ENCODE results near the gene PI4KB.

The PI4KB gene

GRCh38 chr1:151346082-151346768, 19.0 kb upstream of the PI4KB start:
- DNase-seq: no peak

DNA sequence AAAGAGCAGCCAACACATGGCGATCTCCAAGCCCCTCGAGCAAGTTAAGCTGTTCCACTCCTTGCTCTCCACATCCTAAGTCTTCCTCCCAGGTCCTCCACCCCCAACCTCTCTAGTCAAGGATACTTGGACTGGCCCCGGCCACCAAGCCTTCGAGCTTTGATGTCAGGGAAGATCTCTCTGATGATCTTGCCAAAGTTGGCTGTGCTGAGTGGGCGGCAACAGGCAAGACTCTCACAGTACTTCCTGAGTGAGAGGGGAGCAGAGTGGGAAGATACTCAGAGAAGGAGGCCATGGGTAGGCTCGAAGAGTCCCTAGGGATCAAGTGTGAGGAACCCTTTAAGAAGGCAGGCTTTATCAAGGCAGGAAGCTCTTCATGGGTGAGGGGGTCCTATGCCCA, 17.1 kb upstream of the PI4KB start:
- DNase-seq: no peak

- no peak for DNase-seq
These were observed 16.4 kb upstream of the PI4KB start for GRCh38 chr1:151343587-151343986.

GRCh38 chr1:151342569-151342968, 15.4 kb upstream of the PI4KB start:
- no peak for DNase-seq

GRCh38 chr1:151342021-151342420, 14.8 kb upstream of the PI4KB start:
- DNase-seq: no peak

- peak; percentile 7 for DNase-seq
These were observed 13.9 kb upstream of the PI4KB start for GRCh38 chr1:151340870-151341754.

DNA sequence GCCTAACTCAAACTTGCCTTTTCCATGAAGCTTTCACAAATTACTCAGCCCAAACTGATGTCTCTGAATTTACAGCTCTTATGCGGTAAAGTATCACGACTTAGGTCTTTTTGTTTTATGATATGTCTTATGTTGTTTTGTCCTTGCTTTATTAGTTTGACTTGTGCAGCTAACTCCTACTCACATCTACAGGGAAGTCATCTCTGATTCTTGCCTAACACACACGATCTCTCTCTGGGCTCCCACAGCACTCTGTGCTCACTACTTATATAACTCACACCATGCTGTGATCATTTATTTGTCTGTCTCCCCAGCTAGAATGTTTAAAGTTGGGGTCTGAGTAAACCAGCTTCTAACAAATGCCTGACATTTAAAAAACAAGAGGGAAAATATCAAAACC, 9.3 kb upstream of the PI4KB start:
- DNase-seq: no peak

- no peak for DNase-seq
These were observed 7.6 kb upstream of the PI4KB start for GRCh38 chr1:151334822-151335221.

GRCh38 chr1:151327903-151328674, 873 bp upstream of the PI4KB start:
- no peak for DNase-seq

DNA sequence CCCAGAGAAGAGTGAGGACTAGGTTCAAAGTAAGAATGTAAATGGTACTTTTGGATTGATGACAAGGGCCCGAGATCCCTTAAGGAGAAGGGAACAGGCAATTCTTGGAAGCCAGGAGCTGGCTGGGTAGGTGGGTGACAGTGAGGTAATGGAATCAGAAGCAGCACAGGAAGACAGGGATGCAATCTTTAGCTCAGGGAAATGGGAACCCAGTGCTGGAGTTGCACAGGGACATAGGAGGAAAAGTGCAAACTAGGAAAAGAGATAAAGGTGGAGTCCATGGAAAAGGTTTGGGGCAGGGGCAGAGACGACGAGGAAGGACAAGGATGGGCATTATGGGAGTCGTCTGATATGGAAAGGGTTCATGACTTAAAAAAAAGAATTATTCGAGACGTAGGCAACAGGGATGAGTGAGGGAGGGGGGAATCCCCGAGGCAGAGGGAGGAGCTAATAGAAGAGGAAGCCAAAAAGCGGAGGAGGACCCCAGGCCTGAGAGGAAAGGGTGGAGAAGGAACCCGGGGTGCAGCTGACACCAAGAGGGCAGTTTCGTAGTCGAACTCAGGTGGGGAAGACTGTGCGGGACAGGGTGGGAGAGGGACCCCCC, 495 bp downstream of the PI4KB start:
- DNase-seq: peak; percentile 57

DNA sequence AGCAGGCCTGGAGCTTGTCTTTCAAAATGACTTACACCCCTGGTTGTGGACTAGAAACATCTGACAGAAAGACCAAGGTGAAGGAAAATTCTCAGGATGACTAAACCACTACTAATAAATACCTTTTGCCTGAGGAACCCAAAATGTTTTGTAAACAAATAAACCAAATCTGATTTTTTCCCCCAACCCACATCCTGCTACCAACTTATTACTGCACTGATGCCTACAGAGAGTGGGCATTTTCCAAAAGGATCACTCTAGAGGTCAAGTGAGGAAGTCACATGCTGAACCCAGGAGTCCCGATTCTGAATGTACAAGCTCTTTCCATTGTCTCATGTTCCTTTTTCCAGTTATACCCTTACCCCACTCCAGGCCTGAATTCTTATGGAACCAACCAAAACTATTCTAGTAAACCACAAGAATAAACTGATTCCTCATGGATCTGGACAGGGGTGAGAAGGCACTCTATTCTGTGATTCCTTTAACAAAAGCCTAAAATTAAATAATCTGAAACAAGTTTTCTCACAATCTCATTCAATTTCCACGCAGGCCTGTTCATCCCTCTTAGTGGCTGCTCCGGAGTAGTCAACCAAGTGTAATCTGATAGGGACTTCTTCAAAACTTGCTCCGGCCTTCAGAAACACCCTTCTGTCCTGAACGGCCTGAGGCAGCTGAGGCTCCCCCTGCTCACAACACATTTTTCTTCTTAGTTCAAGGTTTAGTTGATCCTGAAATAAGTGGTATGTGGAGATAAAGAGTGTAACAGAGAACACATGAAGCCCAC, 1.4 kb downstream of the PI4KB start:
- no peak for DNase-seq

DNA sequence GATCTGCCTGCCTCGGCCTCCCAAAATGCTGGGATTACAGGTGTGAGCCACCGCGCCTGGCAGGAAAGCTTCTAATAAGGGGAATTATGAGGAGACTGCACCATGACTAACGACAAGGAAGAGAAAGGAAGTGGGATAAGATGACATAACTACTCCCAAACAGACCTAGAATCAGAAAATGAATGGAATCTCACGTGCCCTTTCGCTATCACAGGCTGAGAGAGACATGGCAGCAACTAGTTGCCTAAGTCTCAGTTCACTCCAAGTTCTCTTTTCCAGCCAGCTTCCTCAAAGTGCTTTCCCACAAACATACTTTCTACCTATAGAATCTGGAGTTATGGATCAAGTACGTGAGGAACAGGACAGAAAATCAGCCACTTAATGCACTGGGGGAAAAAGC, 2.0 kb downstream of the PI4KB start:
- no peak for DNase-seq

GRCh38 chr1:151324390-151324930, 2.8 kb downstream of the PI4KB start:
- no peak for DNase-seq

GRCh38 chr1:151318975-151319374, 8.2 kb downstream of the PI4KB start:
- no peak for DNase-seq

GRCh38 chr1:151315565-151316235, 11.5 kb downstream of the PI4KB start:
- DNase-seq: no peak

DNA sequence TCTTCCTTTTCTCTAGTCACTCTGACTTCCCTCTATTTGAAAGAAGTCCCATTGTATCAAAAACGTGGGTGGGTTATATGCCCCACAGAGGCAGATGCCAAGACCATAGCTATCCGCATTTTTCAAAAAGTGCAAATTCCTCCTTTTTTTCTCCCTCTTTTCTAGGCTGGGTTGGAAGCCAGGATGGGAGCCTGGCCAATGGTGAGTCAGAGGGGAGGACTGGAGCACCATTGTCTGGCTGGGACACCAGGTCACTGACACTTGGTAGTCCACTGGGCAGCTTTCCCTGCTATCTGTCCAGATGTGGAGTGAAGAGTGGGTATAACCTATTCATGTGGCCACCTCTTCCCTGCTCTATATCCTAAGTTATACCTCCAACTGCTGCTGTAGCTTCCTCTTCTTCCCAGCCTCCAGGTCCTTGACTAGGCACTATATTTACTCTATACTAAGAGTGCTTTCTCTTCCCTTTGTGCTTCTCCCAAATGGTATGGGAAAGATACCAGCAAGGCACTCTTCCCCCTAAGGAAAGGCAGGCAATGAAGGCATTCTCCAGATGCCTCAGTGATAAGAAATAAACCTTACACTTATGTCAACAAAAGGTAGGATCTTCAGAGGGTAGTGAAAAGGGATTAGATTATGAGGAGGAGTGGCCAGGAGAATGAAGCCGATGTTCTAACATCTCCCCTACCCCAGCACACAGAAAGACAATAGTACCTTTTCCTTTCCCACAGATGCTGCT, 12.9 kb downstream of the PI4KB start:
- no peak for DNase-seq

DNA sequence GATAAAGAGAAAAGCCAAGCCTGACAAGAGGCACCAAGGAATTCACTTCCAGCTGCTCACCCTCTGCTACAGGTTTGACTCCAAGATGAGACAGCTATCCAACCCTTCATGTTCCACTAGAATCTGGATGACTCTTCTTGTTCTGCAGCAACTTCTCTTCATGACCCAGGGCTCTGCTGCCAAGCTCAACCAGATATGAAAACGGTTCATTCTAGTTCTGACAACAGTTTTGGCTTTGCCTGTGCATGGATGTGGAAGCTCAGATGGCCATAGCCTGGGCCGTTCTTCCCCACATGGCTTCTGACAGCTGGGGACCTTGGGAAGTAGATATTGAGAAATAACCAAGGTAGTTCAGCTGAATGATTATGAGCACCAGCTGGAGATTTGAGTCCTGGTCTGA, 13.7 kb downstream of the PI4KB start:
- DNase-seq: no peak

DNA sequence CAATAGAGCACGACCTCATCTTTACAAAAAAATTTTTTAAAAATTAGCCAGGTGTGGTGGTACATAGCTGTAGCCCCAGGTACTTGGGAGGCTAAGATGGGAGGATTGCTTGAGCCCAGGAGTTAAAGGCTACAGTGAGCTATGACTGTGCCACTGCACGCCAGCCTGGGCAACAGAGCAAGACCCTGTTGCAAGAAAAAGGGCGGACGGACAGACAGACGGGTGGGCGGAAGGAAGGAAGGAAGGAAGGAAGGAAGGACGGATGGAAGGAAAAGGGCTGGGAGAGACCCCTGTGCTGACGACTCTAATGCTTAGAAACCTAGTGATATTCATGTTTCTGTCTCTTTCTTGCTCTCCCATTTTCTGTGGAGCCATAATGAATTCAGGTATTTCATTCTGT, 14.4 kb downstream of the PI4KB start:
- no peak for DNase-seq

- DNase-seq: no peak
These were observed 14.8 kb downstream of the PI4KB start for GRCh38 chr1:151312411-151312810.

- DNase-seq: peak; percentile 86
These were observed 15.5 kb downstream of the PI4KB start for GRCh38 chr1:151311589-151312331.
